ENCODE data around the gene SLC22A31.
A peak's percentile ranks its signal among the peaks of the same experiment; 100 is the strongest.

SLC22A31 gene

GRCh38 chr16:89150981-89151380 lies 49.4 kb downstream of the SLC22A31 start:
- TF ChIP-seq JUND (IDR thresholded peaks at IDR 0.05; ENCODE audit: low read depth), result no peak
- DNase-seq (ENCODE audit: low read depth in 1 of 2, low spot score in 1 of 2), result no peak

GRCh38 chr16:89150090-89150835 lies 50.1 kb downstream of the SLC22A31 start:
- DNase-seq (ENCODE audit: low read depth in 1 of 2, low spot score in 1 of 2), result no peak
- in situ Hi-C loops (cut with HindIII; ENCODE audit: low pct_unique_long_range_greater_than_20kb, low sequenced_read_pairs), result no loop called here
- TF ChIP-seq JUND (IDR thresholded peaks at IDR 0.05; ENCODE audit: low read depth), result no peak

More at GRCh38 chr16:89150981-89151380, 49.4 kb downstream of the SLC22A31 start:
- in situ Hi-C loops (cut with HindIII; ENCODE audit: low pct_unique_long_range_greater_than_20kb, low sequenced_read_pairs), result no loop called here

- no peak for TF ChIP-seq JUND (IDR thresholded peaks at IDR 0.05; ENCODE audit: low read depth)
- DNase-seq (ENCODE audit: low read depth in 1 of 2, low spot score in 1 of 2), result peak in 1 of 2 experiments; percentile 48
- in situ Hi-C loops (cut with HindIII; ENCODE audit: low pct_unique_long_range_greater_than_20kb, low sequenced_read_pairs), result no loop called here
Observed at GRCh38 chr16:89149386-89149785, 51.0 kb downstream of the SLC22A31 start.

GRCh38 chr16:89147085-89147817 lies 53.1 kb downstream of the SLC22A31 start:
- no peak for TF ChIP-seq JUND (IDR thresholded peaks at IDR 0.05; ENCODE audit: low read depth)
- DNase-seq (ENCODE audit: low read depth in 1 of 2, low spot score in 1 of 2), result no peak
- in situ Hi-C loops (cut with HindIII; ENCODE audit: low pct_unique_long_range_greater_than_20kb, low sequenced_read_pairs), result no loop called here

GRCh38 chr16:89146211-89147005 lies 53.9 kb downstream of the SLC22A31 start:
- in situ Hi-C loops (cut with HindIII; ENCODE audit: low pct_unique_long_range_greater_than_20kb, low sequenced_read_pairs), result no loop called here
- no peak for DNase-seq (ENCODE audit: low read depth in 1 of 2, low spot score in 1 of 2)
- TF ChIP-seq JUND (IDR thresholded peaks at IDR 0.05; ENCODE audit: low read depth), result no peak

Data from T47D (cell line).